CD4-positive, alpha-beta T cell treated with Interleukin-21 for 1 hour (primary cell): Measurements from ENCODE around the gene ASCC3.
"Not testable (repeated sequence)": the region's sequence is repeated elsewhere in the genome, so short reads cannot be mapped to it uniquely, and the experiment has no call there.

Experiments used
- DNase-seq: peaks from one replicate; pipeline ENCODE4 v3.0.0-alpha.2; 2020

Gene ASCC3

GRCh38 chr6:100712997-100713396 is 168.1 kb downstream of the ASCC3 start:
- DNase-seq, result no peak

- no peak for DNase-seq
Measured at GRCh38 chr6:100706491-100706890, 174.6 kb downstream of the ASCC3 start.

GRCh38 chr6:100704961-100705360 is 176.2 kb downstream of the ASCC3 start:
- no peak for DNase-seq

DNA sequence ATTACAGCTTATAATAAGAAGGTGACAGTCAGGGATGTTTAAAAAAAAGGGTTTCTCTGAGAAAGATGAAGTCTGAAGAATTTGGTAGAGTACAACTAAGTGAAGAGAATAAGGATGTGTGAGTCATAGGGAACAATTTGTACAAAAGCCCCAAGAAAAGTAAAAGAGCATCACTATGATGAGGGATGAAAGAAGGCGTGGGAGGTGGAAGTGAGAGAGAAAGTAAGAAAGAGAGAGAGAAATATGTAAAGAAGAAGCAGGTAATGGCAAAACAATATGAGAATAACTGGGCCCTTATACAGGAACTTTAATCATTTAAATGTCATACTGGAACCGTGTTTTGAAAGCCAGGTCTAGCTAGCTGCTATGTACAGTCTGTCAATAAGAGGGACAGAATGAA is 179.4 kb downstream of the ASCC3 start:
- DNase-seq, result no peak

- no peak for DNase-seq
Measured at GRCh38 chr6:100700009-100700408, 181.1 kb downstream of the ASCC3 start.

DNA sequence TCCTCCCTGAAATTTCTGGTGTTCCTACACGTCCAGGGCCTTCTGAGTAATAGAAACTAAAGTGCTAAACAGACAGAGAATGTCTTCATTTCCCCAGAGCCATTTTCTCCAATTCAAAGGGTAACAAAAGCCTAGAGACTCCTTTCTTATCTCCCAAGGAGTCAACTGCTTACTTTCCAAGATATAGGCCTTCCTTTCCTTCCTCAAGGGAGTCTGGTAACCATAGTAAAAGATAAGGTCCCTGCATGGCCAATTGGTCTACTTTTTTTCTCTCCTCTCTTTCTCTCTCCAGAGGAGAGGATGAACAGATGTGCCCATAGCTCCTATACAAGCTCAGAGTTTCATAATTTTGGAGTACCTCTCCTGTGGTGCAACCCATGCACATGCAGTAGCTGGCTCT is 185.7 kb downstream of the ASCC3 start:
- no peak for DNase-seq

- no peak for DNase-seq
Measured at GRCh38 chr6:100693249-100693927, 187.7 kb downstream of the ASCC3 start.

DNA sequence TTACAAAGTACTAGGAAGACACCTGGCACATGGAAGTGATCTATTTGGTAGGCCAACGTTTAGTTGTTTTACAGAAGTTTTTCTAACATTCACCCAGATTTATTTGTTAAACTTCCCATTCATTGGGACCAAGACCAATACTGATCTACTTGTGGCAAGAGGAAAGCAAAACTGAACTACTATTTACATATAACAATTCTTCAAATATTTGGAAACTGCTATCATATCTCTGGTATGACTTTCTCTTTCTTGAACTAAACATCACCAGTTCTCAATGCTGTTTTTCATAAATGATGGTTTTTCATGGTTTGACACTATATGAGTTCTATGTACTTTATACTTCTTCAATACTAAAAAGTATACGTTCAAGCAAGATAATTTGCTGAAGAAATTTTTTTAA is 189.2 kb downstream of the ASCC3 start:
- DNase-seq, result no peak

GRCh38 chr6:100686216-100686615 is 194.9 kb downstream of the ASCC3 start:
- DNase-seq, result no peak

DNA sequence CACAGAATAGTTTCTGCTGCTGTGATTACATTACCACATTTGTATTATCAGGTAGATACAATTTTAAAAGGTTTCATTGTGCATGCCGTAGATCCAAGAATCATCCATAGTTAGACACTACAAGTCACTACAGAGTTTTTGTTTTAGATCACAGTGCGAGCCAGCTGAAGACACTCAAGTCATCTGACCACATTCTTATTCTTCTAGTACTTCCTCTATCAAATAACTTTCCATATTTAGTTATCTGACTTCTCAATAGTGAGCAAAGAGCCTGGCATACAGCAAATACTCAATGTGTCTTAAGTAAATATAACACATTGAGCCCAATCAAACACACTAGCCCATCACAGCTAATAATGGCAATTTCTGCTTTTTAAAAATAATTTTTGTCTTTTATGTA is 195.4 kb downstream of the ASCC3 start:
- DNase-seq, result no peak

- no peak for DNase-seq
Measured at GRCh38 chr6:100680163-100680562, 201.0 kb downstream of the ASCC3 start.

DNA sequence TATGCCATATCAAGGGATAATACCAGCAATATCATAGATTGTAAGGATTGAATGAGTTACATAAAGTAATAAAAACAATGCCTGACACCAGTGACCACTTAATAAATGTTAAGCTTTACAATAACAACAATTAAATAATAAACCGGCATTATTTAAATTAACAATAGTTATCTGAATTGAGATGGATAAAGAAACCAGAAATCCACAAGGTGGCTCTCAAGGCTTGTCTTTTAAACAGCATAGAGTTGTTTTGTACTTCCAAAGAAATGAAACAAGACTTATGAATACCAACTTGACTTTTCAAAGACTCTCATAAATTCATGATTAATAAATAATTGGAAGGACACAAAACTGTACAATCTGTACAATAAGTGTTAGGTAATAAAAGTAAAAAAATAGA is 203.1 kb downstream of the ASCC3 start:
- no peak for DNase-seq

- DNase-seq, result no peak
Measured at GRCh38 chr6:100677240-100677639, 203.9 kb downstream of the ASCC3 start.

- no peak for DNase-seq
Measured at GRCh38 chr6:100673641-100674040, 207.5 kb downstream of the ASCC3 start.

GRCh38 chr6:100671740-100672139 is 209.4 kb downstream of the ASCC3 start:
- no peak for DNase-seq

- no peak for DNase-seq
Measured at GRCh38 chr6:100670056-100670455, 211.1 kb downstream of the ASCC3 start.

GRCh38 chr6:100665041-100665380 is 216.1 kb downstream of the ASCC3 start:
- DNase-seq, result no peak

DNA sequence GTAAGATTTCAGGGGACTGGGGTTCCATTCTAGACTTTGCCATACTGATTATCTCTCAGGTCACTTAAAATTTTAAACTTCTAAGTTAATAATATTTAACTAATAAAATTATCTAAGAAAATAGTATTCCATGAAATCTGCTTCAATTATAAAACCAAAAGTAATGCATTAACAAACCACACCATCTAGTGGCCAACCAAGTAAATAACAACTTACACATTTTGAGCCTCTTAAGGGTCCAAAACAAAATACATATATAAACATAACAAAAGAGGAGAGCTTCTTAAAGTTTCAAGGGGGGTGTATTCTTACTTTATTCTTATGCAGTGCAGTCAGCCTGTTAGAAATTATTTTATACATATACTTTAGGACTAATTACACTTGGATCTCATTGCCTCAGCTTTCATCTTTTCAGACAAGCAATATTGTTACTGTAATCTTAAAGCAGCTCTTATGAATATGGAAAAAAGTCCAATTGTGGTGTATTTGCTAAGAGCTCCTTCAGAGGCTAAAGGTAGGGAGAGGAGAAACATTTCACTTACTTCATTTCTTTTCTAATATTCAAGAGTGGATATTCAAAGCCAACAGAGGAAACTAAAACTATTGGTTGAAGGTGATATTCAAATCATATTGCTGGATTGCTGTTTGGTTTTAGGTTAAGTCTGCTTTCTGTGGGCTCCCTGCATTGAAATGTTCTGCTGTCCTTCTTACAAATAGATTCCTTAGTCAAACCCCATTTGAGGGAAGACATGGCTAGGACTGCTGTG is 216.7 kb downstream of the ASCC3 start:
- peak; percentile 41 for DNase-seq

GRCh38 chr6:100663219-100663863 is 217.8 kb downstream of the ASCC3 start:
- DNase-seq, result no peak

GRCh38 chr6:100662264-100662663 is 218.9 kb downstream of the ASCC3 start:
- DNase-seq, result no peak

GRCh38 chr6:100658486-100658885 is 222.6 kb downstream of the ASCC3 start:
- DNase-seq, result no peak

DNA sequence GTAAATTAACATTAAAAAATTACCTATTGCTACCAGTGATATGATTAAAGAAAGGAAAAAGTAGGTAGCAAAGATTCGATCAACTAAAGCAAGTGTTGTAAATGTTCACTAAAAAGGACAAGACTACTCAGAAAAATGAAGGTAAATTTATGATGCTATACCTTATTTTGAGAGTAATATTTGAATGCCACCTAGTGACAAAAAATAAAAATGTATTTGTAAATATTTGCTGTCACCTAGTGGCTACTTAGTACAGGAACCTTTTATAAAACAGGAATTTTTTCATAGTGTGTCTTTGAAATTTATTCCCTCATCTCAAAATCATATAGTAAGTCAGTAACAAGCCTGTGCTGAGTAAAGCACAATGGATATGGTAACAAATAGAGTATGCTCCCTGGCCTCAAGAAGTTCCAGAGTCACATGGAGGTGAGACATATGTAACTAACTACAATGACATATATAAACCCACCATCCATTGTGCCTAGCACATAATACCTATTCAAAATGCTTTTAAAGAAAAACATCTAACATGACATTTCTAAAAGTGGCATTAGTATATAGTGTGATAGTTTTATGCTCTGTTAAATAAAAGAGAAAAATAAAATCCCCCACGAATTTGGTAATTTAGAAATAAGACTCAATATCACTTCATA is 223.3 kb downstream of the ASCC3 start:
- DNase-seq, result peak; percentile 5

- not testable (repeated sequence) for DNase-seq
Measured at GRCh38 chr6:100641147-100641546, 240.0 kb downstream of the ASCC3 start.
